Measurements from ENCODE around the gene TBCK. TPM values are rescaled to one million over a fixed set of nuclear protein-coding genes. Genes with fewer than 3 reads are reported as not detected.

The TBCK gene
- total and polyA plus RNA-seq, 9 of the 15 experiments (the other 6 are each of a cell fraction or from before 2014, with no cell fraction given): 5.3 to 26.6 (median 16.2) TPM

GRCh38 chr4:106318511-106318910 is 2.5 kb upstream of the TBCK start:
- no peak overlapping the region for H3K4me2 ChIP-seq (ENCODE audit: insufficient read depth, low read length)
- FAIRE-seq: no peak
- H4K20me1 ChIP-seq (replicated peaks; ENCODE audit: control insufficient read depth, insufficient read depth, low read length): no peaks in the 10 kb centered on the region
- CTCF ChIA-PET (ENCODE audit: low intra/inter-chr PET ratio): no interaction called here
- no peaks in the 10 kb centered on the region for H3K27me3 ChIP-seq (ENCODE audit: control insufficient read depth in 2 of 2, insufficient read depth in 2 of 2, low read length in 2 of 2)
- H3K27ac ChIP-seq (ENCODE audit: extremely low read depth, low read depth, low read length): no peak overlapping the region
- intact Hi-C loops (cut with micrococcal nuclease): loop anchor here (5.0 kb wide), 1 partner anchor 1404 kb away; the partner anchor contains the start of gene PAPSS1
- no peaks in the 10 kb centered on the region for H3K9me3 ChIP-seq (replicated peaks; ENCODE audit: control insufficient read depth, insufficient read depth, low read depth, low read length)
- TF ChIP-seq PBX2 (CRISPR knock-in tag; IDR thresholded peaks at IDR 0.05; ENCODE audit: low read depth) (no peak), PBX2 (tag; conservative IDR thresholded peaks at IDR 0.05; ENCODE audit: low read depth) (0 out of 2 replicates have a peak, but pooled peaks have one; percentile 19), ZHX1 (conservative IDR thresholded peaks at IDR 0.05; ENCODE audit: low read length) (no peak), KDM5B (IDR thresholded peaks at IDR 0.05; ENCODE audit: insufficient replicate concordance, low read depth, low read length) (no peak), EGR1 (conservative IDR thresholded peaks at IDR 0.05) (0 out of 2 replicates have a peak, but pooled peaks have one; percentile 6), ZNF324 (CRISPR knock-in tag; IDR thresholded peaks at IDR 0.05) (no peak), MEIS2 (IDR thresholded peaks at IDR 0.05; ENCODE audit: partially characterized antibody) (peak; percentile 33), ELF4 (CRISPR knock-in tag; IDR thresholded peaks at IDR 0.05) (no peak), MEF2D (tag; conservative IDR thresholded peaks at IDR 0.05; ENCODE audit: low read depth) (no peak), BRCA1 (IDR thresholded peaks at IDR 0.05) (no peak), BRCA1 (CRISPR knock-in tag; IDR thresholded peaks at IDR 0.05) (no peak)
- peaks cover 90% of the 10 kb centered on the region for H3K79me2 ChIP-seq (ENCODE audit: control insufficient read depth, insufficient read depth, low read length)
- no TSS peak for BruUV-seq (replicated peaks)
- in situ Hi-C loops (cut with MboI): loop anchor here (25.0 kb wide), 1 partner anchor 1394 kb away; the partner anchor contains the start of gene PAPSS1
- no peak overlapping the region for H3K4me3 ChIP-seq
- H3K9ac ChIP-seq (ENCODE audit: insufficient read depth in 1 of 2, low read depth in 2 of 2, low read length in 2 of 2): no peak overlapping the region
- H3K36me3 ChIP-seq (ENCODE audit: control insufficient read depth, insufficient read depth, low read length): peaks cover 17% of the 10 kb centered on the region; the same call in 2 of the 3 replicates
- peaks cover 6 to 7% of the 10 kb centered on the region in 2 experiments; a peak in 2 of 5 replicates for H3K4me1 ChIP-seq (replicated peaks in 1 of 2; ENCODE audit: control insufficient read depth in 2 of 2, insufficient read depth in 2 of 2, low read length in 2 of 2)
- POLR2A ChIA-PET: interaction anchor here (0.6 kb wide), 1 partner anchor 1590 kb away, joined by 3 read pairs; no protein-coding TSS in a partner anchor
- no peak overlapping the region for H2AFZ ChIP-seq (ENCODE audit: low read depth, low read length)
- ATAC-seq: no peak
- DNase-seq (ENCODE audit: extremely low read depth in 1 of 4, low spot score in 3 of 4): no peak
- no peaks in the 10 kb centered on the region for H3K9me1 ChIP-seq (ENCODE audit: control insufficient read depth, insufficient read depth, low read length)

Measured in K562 (cell line).